Fibroblast of the aortic adventitia (primary cell): ENCODE measurements around the gene IGFBP1. TPM values are rescaled to one million over a fixed set of nuclear protein-coding genes. Genes with fewer than 3 reads are reported as not detected.

Source experiments
- DNase-seq: peaks from one replicate; pipeline ENCODE4 v3.0.0-alpha.2; 2010; ENCODE audit warnings: low read depth
- H3K4me3 ChIP-seq: 2 replicates; pipeline ENCODE4 v1.5.1; 2011; ENCODE audit warnings: low read depth, mild to moderate bottlenecking, control low read depth, low read length, moderate library complexity
- CTCF ChIP-seq: IDR thresholded peaks from 2 replicates; pipeline ENCODE4 v1.5.1; 2011; ENCODE audit warnings: mild to moderate bottlenecking, low read length, control low read depth, inconsistent platforms; ENCODE audit not compliant: insufficient read depth
- total RNA-seq: library from RNA; depleted of rRNA; stranded (reverse); fragments of >200 nt; gene quantifications from 2 replicates; pipeline ENCODE4 v1.2.3, GENCODE V29; 2012; ENCODE audit warnings: low replicate concordance

Gene IGFBP1
- total RNA-seq, 1 donor = 5.3 TPM

- TF ChIP-seq CTCF = no peak
- no peak overlapping the region for H3K4me3 ChIP-seq
- DNase-seq = no peak
Observed at GRCh38 chr7:45923818-45924217, 35.5 kb downstream of the IGFBP1 start.

- H3K4me3 ChIP-seq = no peak overlapping the region
- peak; percentile 75 for DNase-seq
- TF ChIP-seq CTCF = peak; percentile 17
Observed at GRCh38 chr7:45924283-45924682, 36.0 kb downstream of the IGFBP1 start.

- DNase-seq = no peak
- TF ChIP-seq CTCF = no peak
- no peak overlapping the region for H3K4me3 ChIP-seq
Observed at GRCh38 chr7:45927721-45928120, 39.4 kb downstream of the IGFBP1 start.

- DNase-seq = no peak
- TF ChIP-seq CTCF = no peak
- no peak overlapping the region for H3K4me3 ChIP-seq
Observed at GRCh38 chr7:45930967-45931366, 42.7 kb downstream of the IGFBP1 start.

- TF ChIP-seq CTCF = no peak
- no peak overlapping the region for H3K4me3 ChIP-seq
- no peak for DNase-seq
Observed at GRCh38 chr7:45937301-45937700, 49.0 kb downstream of the IGFBP1 start.

GRCh38 chr7:45937862-45938261 is 49.6 kb downstream of the IGFBP1 start:
- TF ChIP-seq CTCF = no peak
- no peak for DNase-seq
- H3K4me3 ChIP-seq = no peak overlapping the region

GRCh38 chr7:45938626-45939302 is 50.5 kb downstream of the IGFBP1 start:
- no peak for DNase-seq
- no peak overlapping the region for H3K4me3 ChIP-seq
- peak; percentile 27 for TF ChIP-seq CTCF
